Colon (tissue), 2 donors: ENCODE results near the gene KLK5.

Experiments
- FAIRE-seq: peaks from 2 replicates; lab custom pipeline; 2012; peaks lifted over from hg19 to GRCh38; lab: Jason Lieb, UNC
- donor health status: control.
- donor health status: control.

Gene KLK5

GRCh38 chr19:50968716-50969412 is 16.0 kb upstream of the KLK5 start:
- no peak for FAIRE-seq

GRCh38 chr19:50967929-50968715 is 15.3 kb upstream of the KLK5 start:
- no peak for FAIRE-seq

- no peak for FAIRE-seq
Measured at GRCh38 chr19:50964266-50964665, 11.4 kb upstream of the KLK5 start.

- no peak for FAIRE-seq
Measured at GRCh38 chr19:50963381-50963780, 10.5 kb upstream of the KLK5 start.

GRCh38 chr19:50962245-50962644 is 9.4 kb upstream of the KLK5 start:
- FAIRE-seq, result no peak

- FAIRE-seq, result no peak
Measured at GRCh38 chr19:50959731-50960500, 7.1 kb upstream of the KLK5 start.

- no peak for FAIRE-seq
Measured at GRCh38 chr19:50957587-50957986, 4.7 kb upstream of the KLK5 start.

GRCh38 chr19:50949861-50950260 is 3.0 kb downstream of the KLK5 start:
- no peak for FAIRE-seq

- no peak for FAIRE-seq
Measured at GRCh38 chr19:50947123-50947522, 5.7 kb downstream of the KLK5 start.

GRCh38 chr19:50944795-50945194 is 8.0 kb downstream of the KLK5 start:
- no peak for FAIRE-seq

- no peak for FAIRE-seq
Measured at GRCh38 chr19:50943074-50943828, 9.6 kb downstream of the KLK5 start.

- no peak for FAIRE-seq
Measured at GRCh38 chr19:50939596-50939995, 13.2 kb downstream of the KLK5 start.

- no peak for FAIRE-seq
Measured at GRCh38 chr19:50933640-50934039, 19.2 kb downstream of the KLK5 start.

GRCh38 chr19:50932690-50933083 is 20.2 kb downstream of the KLK5 start:
- no peak for FAIRE-seq

GRCh38 chr19:50932018-50932689 is 20.7 kb downstream of the KLK5 start:
- FAIRE-seq, result no peak

- FAIRE-seq, result no peak
Measured at GRCh38 chr19:50931023-50931422, 21.8 kb downstream of the KLK5 start.

- no peak for FAIRE-seq
Measured at GRCh38 chr19:50928831-50929230, 24.0 kb downstream of the KLK5 start.

- no peak for FAIRE-seq
Measured at GRCh38 chr19:50926144-50926543, 26.7 kb downstream of the KLK5 start.

- FAIRE-seq, result no peak
Measured at GRCh38 chr19:50925734-50926133, 27.1 kb downstream of the KLK5 start.

- FAIRE-seq, result no peak
Measured at GRCh38 chr19:50924586-50924985, 28.3 kb downstream of the KLK5 start.

GRCh38 chr19:50922317-50922853 is 30.5 kb downstream of the KLK5 start:
- FAIRE-seq, result no peak
